ENCODE data around the gene A4GALT. TPM values are rescaled to one million over a fixed set of nuclear protein-coding genes. Genes with fewer than 3 reads are reported as not detected.

Gene A4GALT
- total RNA-seq, 1 donor from 2014 or later: 106 TPM

GRCh38 chr22:42711895-42712837, 8.5 kb downstream of the A4GALT start:
- DNase-seq (ENCODE audit: low spot score) (no peak), ATAC-seq (no peak)
- intact Hi-C loops (cut with DNase I): no loop called here

- intact Hi-C loops (cut with DNase I): no loop called here
- no peak for ATAC-seq
- DNase-seq (ENCODE audit: low spot score): no peak
These were observed 9.4 kb downstream of the A4GALT start for GRCh38 chr22:42711281-42711731.

DNA sequence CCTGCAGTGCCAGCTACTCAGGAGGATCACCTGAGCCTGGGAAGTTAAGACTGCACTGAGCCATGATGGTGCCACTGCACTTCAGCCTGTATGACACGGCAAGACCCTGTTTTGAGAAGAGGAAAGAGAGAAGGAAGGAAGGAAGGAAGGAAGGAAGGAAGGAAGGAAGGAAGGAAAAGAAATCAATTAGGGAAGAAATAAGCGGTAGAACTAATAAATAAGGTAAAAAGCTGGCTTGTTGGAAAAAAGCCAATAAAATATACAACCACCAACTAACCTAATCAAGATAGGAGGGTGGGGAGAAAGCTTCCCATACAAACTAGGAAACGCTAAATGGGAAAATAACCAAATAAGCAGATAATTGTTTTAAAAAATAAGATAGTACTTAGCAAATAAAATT, 12.3 kb downstream of the A4GALT start:
- intact Hi-C loops (cut with DNase I): no loop called here
- no peak for DNase-seq (ENCODE audit: low spot score)
- no peak for ATAC-seq

GRCh38 chr22:42707496-42707895, 13.2 kb downstream of the A4GALT start:
- DNase-seq (ENCODE audit: low spot score): no peak
- no peak for ATAC-seq
- intact Hi-C loops (cut with DNase I): no loop called here

- intact Hi-C loops (cut with DNase I): no loop called here
- ATAC-seq (no peak), DNase-seq (ENCODE audit: low spot score) (no peak)
These were observed 15.8 kb downstream of the A4GALT start for GRCh38 chr22:42704896-42705295.

DNA sequence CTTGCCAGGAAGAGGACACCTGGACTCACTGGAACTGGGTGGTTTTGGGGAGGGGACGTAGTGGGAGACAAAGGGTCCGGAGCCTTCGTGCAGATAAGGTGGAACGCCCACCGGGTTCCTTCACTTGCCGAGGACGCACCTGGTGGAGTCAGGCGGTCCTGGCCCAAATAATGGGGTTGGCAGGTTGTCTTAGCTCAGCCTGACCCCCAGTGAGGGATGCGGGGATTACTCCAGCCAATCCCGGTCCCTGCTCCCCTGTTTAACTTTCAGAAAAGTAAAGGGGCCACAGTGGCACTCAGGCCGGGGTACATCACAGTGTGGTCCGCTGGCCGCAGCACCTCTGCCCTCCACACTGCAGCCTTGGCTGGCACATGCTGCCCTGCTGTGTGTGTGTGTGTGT, 18.0 kb downstream of the A4GALT start:
- DNase-seq (ENCODE audit: low spot score) (no peak), ATAC-seq (no peak)
- intact Hi-C loops (cut with DNase I): no loop called here

DNA sequence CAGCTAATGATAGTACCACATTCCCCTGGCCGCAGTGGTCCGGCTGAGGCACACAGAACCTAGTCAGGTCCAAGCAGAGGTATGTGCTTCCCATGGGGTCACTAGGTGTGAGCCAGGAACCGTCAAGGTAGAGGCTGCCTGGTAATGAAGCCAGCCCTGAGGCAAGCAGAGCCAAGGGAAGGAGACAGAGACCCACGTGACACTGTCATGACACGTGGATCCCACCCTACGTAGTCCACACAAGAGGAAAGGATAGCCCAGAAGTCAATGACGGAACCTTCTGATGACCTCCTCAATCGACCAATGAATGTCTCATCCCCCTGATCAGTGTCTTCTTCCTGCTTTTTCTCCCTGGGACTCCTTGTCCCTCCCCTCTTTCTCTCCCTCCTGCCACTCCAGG, 19.0 kb downstream of the A4GALT start:
- no peak for DNase-seq (ENCODE audit: low spot score)
- no peak for ATAC-seq
- intact Hi-C loops (cut with DNase I): no loop called here

DNA sequence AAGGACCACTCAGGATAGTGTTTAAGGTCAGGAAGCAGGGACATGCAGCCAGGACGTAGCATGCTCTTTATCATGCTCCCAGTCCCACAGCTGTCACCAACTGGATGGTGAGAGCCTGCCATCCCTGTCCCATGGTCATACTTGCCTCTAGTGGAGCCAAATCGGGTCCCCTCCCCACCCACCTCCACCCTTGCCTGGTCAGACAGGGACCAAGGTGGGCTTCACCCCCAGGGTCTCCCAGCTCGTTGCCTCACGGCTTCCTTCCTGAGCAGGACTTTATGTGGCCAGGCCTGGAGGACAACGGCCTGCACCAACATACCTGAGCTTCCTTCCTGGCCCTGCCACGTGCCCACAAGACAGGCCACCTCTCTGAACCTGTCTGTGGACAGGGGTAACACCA, 19.8 kb downstream of the A4GALT start:
- DNase-seq (ENCODE audit: low spot score): no peak
- intact Hi-C loops (cut with DNase I): no loop called here
- no peak for ATAC-seq

DNA sequence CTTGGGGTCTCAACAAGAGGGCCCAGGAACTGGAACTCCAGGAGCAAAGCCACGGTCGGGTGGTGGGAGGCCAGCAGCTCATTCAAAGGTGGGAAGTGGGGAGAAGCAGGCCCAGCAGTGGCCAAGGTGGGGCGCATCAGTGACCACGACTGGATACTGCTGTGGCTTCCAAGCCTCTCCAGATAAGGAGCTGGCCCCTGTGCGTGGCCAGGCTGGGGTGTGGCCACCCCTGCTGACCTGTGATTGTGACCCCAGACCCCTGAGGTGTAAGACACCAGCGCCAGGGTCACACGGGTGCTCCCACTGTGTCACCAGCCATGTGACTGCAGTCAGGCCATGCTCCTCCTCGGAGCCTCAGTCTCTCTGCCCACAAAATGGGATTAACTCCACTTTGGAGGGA, 20.3 kb downstream of the A4GALT start:
- DNase-seq (ENCODE audit: low spot score): no peak
- intact Hi-C loops (cut with DNase I): no loop called here
- ATAC-seq: no peak

DNA sequence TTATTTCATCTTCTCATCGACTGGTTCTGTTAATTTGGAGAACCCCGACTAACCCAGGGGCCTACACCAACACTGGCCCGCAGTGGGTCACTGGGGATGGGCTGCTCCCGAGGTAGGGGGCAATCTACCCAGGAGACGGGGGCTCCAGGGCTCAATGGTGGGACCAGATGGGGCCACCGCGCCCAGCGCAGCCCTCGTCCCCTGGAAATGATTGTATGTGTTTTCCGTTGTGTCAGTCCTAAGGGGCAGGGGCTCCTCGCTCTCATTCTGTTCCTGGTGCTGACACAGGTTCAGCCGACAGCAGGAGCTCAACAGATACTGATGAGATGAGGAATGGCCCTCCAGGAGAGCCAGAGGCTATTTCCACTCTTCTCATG, 20.7 kb downstream of the A4GALT start:
- DNase-seq (ENCODE audit: low spot score): no peak
- no peak for ATAC-seq
- intact Hi-C loops (cut with DNase I): no loop called here

DNA sequence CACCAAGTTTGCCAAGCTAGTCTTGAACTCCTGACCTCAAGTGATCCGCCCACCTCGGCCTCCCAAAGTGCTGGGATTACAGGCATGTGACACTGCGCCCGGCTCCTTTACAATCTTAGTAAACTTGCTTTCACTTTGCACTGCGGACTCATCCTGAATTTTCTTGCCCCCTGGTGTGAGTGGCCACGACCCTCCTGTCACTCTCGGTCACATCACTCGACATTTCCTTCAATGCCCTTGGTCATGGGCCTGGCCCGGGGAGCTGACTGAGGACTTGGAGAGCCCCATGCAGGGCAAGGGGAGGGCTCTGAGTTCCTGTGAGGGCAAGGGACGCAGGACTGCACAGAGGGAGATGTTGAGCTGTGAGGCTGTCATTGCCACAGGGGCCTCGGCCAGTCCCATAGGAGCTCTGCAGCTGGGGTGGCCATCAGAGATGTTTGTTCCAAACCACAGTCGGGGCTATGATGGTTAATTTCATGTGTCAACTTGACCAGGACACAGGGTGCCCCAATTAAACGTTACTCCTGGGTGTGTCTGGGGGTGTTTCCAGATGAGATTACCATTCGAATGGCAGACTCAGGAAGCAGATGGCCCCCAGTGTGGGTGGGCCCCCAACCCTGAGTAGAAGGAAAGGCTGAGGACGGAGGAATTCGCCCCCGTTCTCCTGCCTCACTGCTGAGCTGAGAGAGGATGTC, 21.2 kb downstream of the A4GALT start:
- no peak for DNase-seq (ENCODE audit: low spot score)
- peak; percentile 21 for ATAC-seq

DNA sequence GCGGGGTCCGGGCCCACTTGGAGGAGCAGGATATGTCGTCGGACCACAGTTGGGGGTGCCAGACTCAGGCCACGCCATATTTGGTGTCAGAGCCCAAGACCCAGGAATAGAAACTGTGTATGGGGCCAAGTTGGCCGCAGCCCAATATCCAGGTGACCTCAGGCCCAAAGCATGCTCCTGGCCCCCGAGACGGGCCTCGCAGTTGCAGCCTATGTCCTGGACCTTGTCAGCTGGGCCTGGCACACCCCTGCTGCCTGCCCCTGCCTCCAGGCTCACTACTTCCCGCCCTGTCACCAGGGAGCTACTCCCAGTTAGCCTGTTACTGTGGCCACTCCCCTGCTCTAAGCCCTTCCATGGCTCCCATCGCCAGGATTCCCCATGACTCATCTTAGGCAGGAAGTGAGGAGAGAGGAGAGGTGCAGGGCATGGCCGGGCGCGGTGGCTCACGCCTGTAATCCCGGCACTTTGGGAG, 23.1 kb downstream of the A4GALT start:
- no peak for DNase-seq (ENCODE audit: low spot score)
- intact Hi-C loops (cut with DNase I): no loop called here
- ATAC-seq: peak; percentile 59

More for the DNA sequence above, 21.2 kb downstream of the A4GALT start:
- intact Hi-C loops (cut with DNase I): no loop called here

DNA sequence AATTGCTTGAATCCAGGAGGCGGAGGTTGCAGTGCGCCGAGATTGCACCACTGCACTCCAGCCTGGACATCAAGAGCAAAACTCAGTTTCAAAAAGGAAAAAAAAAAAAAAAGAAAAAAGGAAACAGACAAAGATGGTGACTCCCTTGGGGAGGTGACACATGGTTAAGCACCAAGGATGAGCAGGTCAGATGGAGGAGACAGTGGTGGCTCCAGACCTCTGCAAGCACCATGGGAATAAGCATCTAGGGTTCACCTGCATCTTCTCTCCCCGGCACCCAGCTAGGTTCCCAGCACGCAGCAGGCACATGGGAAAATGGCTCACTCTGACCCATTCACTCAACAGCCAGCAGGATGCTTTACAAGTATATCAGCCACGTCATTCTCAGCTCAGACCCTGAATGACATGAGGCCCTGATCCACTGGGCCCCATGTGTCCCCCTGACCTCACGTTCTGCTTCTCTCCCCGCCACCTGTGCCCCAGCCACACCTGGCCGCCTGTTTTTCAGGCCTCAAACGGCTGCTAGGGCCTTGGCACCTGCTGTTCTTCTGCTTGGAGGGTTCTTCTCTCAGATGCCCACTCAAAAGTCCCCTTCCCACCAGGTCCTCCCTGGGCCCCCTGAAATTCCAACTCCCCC, 24.2 kb downstream of the A4GALT start:
- no peak for ATAC-seq
- intact Hi-C loops (cut with DNase I): no loop called here
- DNase-seq (ENCODE audit: low spot score): no peak

- intact Hi-C loops (cut with DNase I): no loop called here
- DNase-seq (ENCODE audit: low spot score): no peak
- ATAC-seq: peak; percentile 6
These were observed 25.4 kb downstream of the A4GALT start for GRCh38 chr22:42695294-42695693.

GRCh38 chr22:42693763-42694683, 26.6 kb downstream of the A4GALT start:
- no peak for ATAC-seq
- DNase-seq (ENCODE audit: low spot score): no peak
- intact Hi-C loops (cut with DNase I): no loop called here

GRCh38 chr22:42693055-42693762, 27.5 kb downstream of the A4GALT start:
- ATAC-seq (no peak), DNase-seq (ENCODE audit: low spot score) (no peak)
- intact Hi-C loops (cut with DNase I): no loop called here

DNA sequence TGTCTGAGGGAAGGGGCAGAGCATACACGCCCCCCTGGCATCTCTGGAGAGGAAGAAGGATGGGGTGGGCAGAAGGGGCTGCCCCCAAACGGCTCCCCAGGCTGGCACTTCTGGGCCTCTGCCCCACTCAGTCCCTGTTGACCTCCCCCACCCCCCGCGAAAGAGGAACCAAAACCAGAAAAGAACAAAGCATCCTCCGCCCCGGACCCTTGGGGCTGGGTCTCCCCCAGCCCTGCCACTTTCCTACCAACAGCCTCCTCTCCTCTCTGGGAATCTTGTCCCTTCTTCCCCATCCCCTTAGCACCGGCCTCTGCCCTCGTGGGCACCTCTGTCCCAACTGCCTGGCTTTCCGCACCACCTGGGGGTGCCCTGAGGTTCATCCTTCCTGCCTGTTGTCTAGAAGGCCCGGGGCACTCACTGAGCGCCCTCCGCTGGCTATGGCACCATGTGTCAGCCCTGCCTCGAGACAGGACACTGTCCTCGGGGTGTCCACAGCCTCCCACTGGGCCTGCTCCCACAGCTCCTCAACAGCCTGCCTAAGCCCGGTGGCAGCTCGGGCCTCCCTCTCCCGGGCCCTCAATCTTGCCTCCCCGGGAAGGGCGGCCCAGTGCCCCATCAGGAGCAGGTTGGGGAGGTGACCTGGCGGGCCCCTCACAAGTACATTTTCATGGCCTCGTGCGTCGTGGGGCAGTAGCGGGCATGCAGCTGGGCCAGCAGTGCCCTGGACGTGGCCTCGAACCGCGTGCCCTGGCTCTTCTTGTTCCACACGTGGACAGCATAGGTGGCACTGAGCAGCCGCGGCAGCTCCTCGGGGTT, 28.2 kb downstream of the A4GALT start:
- no peak for DNase-seq (ENCODE audit: low spot score)
- no peak for ATAC-seq
- intact Hi-C loops (cut with DNase I): no loop called here

All from sciatic nerve (tissue), 2 donors.